OCI-M1 (cell line): ENCODE results near the gene FNIP2.
"Not testable (repeated sequence)": the region's sequence is repeated elsewhere in the genome, so short reads cannot be mapped to it uniquely, and the experiment has no call there.

Experiments used
- DNase-seq: peaks from one replicate; lab custom pipeline; 2025; lab: John Stamatoyannopoulos, UW

FNIP2 gene

DNA sequence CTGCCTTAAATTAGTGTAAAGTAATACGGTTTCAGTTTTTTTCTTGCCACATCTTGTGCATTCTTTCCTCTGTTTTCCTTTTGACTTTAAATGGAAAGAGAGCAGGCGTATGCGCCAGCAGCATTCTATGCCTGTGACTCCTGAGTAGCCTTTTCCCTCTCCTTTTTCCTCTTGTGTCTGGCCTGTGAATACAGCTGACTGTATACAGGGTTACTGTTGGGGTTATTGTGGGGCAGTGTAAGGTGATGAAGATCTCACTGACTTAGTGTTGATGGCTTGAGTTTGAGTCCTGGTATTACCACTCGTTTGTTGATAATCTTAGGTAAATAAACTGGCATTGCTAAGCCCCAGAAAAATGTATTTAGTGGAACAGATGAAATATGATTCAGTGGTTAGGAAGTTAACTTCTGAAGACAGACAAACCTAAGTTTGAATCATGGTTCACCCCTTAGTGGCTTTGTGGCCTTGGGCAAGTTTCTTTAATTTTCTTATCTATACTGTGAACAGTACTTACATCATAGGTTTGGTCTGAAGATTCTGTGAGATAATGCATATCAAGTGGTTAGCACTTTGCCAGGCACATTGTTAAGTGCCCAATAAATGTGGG, 105.1 kb downstream of the FNIP2 start:
- peak; percentile 59 for DNase-seq

DNA sequence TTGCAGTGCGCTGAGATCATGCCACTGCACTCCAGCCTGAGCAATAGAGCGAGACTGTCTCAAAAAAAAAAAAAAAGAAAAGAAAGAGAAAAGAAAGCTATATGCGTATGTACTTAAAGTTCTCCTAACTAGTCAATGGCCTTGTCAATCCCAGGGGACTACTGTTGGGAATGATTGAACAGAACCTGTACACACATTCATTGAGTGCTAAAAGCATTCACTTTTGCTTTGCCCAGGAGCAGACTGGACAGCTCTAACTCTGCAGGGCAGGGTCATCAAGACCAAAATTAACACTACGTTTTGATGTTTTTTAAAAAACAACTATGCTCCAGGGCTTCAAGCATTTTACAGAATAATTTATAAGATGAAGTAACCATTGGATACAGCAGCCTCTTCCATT, 106.2 kb downstream of the FNIP2 start:
- no peak for DNase-seq

DNA sequence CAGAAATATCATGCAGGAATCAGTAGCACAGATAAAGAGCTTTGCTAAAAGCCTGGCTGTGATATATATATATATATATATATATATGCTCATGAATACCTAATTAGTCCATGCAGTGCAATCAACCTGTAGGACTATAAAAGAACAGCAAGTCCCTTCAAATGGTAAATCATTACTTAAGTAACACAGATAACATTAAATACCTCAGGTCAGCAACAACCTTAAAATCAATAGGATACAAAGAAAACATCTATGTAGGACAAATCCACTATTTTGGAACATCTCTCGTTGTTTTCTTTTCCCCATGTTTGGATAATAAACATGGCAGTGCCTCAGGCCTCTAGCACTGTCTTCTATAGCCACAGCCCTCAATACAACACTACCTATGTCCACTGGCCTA, 106.6 kb downstream of the FNIP2 start:
- DNase-seq, result no peak

DNA sequence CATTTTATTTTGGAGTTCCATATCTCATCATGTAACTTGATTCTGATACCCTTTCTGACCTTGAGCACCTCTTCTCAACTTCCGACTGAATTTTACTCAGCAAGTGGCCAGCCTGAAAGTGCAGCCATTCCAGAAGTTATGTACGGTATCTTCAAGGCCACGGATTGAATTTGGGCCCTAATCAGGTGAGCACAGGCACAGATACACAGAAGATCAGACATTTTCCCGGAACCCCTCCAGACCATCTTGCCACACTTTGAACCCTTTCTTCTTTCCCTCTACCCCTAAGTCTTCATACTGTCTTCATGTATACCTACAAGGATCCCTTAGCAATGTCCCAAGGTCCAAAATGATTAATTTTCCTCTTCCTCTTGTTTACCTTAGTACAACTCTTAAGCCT, 108.2 kb downstream of the FNIP2 start:
- no peak for DNase-seq

DNA sequence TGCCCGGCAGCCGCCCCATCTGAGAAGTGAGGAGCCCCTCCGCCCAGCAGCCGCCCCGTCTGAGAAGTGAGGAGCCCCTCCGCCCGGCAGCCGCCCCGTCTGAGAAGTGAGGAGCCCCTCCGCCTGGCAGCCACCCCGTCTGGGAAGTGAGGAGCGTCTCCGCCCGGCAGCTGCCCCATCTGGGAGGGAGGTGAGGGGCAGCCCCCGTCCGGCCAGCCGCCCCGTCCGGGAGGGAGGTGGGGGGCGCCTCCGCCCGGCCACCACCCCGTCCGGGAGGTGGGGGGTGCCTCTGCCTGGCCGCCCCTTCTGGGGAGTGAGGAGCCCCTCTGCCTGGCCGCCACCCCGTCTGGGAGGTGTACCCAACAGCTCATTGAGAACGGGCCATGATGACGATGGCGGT, 113.3 kb downstream of the FNIP2 start:
- DNase-seq, result not testable (repeated sequence)

DNA sequence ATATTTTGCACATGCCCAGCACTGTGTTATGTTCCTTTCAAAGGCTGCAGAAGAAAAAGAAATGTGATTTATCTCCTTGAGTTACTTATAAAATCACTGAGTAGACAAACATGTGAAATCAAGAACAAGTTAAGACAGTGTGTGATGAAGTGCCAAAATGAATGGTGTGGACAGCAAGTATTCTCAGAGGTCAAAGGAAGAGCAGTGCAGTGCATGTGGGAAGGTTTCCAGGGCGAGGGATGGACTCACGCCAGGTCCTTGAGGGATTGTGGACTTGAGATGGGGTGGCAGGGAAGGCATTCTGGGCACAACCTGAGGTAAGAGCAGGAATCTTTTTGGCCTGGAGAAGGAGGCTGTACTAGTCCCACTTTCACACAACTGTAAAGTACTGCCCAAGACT, 115.5 kb downstream of the FNIP2 start:
- no peak for DNase-seq

DNA sequence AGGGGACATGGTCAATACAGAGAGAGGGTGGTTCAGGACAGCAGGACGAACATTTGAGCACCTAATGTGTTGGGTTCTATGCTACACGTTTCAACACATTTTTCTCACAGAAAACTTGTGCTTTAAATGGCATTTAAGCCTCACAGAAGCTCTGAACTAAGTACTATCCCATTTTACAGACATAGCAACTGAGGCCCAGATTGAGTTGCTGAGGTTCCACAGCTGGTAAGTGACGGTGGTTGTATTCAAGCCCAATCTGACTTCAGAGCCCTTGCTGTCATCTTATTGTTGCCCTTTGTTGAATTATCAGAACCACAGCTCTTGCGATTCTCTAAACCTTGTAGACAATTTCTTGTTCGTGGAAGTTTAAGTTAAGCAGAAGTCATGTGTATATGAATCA, 116.7 kb downstream of the FNIP2 start:
- DNase-seq, result no peak

DNA sequence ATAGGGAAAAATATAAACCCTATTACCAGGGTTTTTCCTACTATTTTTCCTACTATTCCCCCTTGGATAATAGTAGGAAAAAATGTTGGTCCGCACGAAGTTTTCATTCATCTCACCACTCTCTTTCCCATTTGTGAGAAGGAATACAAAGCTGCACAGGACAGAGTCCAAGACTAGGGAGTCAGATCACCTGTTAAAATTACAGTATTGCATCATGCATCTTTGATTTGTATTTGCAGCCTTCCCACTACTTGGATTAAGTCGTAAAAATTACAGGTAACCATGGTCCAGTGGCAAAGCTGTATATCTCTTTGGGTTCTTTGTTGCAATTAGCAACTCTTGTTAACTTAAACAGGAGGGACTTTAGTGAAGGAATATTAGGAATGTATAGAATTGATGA, 121.5 kb downstream of the FNIP2 start:
- no peak for DNase-seq

DNA sequence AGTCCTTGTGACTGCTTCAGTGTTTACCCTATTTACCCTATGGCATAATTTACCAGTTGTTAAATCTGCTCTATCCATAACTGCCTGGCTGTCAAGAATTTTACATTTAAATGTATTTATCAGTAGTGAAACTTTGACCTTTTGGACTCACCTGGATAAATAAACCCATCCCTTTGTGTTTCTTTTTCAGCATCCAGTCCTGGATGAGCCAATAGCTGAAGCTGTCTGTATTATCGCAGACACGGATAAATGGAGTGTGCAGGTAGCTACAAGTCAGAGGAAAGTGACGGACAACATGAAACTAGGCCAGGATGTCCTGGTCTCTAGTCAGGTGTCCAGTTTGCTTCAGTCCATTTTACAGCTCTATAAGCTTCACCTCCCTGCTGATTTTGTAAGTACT, 122.4 kb downstream of the FNIP2 start:
- no peak for DNase-seq

DNA sequence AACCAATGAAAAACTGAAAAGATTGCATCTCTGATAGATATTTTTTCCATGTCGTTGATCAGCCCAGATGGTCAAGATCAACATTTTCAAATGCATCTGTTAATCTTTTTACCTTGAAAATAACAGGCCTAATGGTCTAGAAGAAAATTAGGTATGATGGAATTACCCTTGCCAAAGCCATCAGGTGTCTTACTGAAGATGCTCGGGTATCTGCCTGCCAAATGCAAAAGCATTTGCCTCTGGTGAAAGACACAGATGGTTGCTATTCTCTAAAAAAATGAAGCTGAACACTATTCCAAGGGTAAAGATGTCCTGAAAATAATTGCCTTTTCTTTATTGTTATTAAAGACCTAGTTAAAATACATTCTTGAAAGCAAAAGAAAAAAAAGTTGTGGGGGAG, 126.0 kb downstream of the FNIP2 start:
- no peak for DNase-seq

DNA sequence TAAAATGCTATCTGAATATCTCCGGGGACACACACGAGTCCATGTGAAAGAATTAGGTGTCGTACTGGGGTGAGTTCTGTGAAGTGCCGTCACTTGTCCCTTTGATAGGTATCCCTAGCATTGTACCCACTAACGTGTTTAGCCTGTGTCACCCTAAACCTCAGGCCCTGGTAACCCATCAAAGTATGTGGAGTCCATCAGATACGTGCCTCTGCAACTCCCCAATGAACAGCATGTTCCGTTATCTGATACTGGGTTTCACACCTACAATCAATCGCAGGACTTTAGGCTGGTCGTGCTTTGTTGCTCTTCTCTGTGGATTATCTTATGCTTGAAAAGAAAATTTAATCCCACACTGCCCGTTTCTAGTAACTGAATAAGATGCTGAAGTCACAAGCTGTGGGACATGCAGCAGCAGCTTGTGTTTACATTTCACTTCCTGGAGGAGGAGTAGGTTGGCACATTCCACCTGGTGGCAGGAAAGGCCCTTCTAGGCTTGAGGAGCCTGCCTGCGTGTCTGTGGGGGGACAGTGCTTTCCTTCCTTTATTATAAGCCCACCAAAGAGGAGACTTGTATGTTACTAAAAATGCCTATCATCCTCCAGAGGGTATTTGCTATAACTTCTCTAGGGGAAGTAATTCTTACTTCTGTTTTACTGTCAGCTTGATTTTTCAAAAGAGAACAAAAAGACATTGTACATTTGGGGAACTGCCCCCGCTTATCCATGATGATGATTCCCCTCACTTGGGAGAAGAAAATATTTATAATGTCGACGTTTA, 127.2 kb downstream of the FNIP2 start:
- DNase-seq, result no peak

DNA sequence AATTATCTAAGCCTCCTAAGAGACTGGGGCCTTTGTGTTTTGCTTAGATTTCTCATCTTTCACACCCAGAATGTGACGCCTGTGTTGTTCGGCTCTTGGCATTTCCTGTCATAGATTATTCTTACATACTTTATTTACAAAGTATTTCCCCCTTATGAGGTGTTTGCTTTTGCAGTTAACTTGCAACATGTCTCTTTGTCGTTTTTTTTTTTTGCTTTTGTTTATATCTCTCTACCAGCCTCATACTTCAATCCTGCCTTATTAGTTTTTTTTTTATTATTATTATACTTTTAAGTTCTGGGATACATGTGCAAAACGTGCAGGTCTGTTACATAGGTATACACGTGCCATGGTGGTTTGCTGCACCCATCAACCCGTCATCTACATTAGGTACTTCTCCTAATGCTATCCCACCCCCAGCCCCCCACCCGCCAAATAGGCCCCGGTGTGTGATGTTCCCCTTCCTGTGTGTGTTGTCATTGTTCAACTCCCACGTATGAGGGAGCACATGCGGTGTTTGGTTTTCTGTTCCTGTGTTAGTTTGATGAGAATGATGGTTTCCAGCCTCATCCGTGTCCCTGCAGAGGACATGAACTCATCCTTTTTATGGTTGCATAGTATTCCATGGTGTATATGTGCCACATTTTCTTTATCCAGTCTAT, 127.9 kb downstream of the FNIP2 start:
- not testable (repeated sequence) for DNase-seq

DNA sequence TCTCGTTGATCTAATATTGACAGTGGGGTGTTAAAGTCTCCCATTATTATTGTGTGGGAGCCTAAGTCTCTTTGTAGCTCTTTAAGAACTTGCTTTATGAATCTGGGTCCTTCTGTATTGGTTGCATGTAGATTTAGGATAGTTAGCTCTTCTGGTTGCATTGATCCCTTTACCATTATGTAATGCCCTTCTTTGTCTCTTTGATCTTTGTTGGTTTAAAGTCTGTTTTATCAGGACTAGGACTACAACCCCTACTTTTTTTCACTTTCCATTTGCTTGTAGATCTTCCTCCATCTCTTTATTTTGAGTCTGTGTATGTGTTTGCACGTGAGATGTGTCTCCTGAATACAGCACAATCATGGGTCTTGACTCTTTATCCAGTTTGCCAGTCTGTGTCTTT, 131.6 kb downstream of the FNIP2 start:
- not testable (repeated sequence) for DNase-seq

DNA sequence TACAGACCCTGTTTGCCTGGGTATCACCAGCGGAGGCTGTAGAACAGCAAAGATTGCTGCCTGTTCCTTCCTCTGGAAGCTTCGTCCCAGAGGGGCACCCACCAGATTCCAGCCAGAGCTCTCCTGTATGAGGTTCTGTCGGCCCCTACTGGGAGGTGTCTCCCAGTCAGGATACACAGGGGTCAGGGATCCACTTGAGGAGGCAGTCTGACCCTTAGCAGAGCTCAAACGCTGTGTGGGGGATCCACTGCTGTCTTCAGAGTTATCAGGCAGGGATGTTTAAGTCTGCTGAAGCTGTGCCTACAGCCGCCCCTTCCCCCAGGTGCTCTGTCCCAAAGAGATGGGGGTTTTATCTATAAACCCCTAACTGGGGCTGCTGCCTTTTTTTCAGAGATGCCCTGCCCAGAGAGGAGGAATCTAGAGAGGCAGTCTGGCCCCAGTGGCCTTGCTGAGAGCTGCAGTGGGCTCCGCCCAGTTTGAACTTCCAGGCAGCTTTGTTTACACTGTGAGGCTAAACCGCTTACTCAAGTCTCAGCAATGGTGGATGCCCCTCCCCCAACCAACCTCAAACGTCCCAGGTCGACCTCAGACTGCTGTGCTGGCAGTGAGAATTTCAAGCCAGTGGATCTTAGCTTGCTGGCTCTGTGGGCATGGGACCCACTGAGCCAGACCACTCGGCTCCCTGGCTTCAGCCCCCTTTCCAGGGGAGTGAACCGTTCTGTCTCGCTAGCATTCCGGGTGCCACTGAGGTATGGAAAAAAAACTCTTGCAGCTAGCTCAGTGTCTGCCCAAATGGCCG, 133.7 kb downstream of the FNIP2 start:
- DNase-seq, result peak; percentile 77

DNA sequence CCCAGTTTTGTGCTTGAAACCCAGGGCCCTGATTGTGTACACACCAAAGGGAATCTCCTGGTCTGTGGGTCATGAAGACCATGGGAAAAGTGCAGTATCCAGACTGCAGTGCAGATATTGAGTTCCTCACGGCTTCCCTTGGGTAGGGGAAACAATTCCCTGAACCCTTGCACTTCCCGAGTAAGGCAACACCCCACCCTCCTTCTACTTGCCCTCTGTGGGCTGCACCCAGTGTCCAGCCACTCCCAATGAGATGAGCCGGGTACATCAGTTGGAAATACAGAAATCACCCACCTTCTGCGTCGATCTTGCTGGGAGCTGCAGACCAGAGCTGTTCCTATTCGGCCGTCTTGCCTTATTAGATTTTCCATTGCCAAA, 134.2 kb downstream of the FNIP2 start:
- DNase-seq, result no peak

DNA sequence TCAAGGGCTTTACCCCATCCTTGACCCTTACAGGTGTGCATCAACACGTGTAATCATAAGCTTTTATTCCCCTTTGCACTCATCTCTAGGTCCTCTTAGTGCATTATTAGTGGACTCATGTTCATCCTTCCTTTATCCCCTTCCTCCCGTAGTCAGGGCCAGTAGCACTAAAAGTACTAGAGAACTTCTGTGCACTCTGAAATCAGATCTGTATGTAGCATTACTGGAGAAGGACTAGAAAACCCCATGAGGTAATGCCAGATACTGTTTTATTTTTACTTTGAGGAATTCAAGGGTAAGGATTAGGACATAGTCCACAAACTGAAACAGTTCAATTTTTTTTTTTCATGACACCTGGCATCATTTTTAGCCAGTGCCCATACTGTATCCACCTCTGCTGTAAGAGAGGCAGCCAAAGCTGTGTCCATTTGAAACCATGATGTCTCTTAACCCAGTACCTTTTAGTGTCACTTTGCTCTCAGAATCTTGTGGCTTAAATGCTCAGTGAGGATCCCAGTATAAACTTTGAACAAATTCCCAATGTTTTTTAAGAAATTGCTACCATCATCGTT, 134.7 kb downstream of the FNIP2 start:
- no peak for DNase-seq

DNA sequence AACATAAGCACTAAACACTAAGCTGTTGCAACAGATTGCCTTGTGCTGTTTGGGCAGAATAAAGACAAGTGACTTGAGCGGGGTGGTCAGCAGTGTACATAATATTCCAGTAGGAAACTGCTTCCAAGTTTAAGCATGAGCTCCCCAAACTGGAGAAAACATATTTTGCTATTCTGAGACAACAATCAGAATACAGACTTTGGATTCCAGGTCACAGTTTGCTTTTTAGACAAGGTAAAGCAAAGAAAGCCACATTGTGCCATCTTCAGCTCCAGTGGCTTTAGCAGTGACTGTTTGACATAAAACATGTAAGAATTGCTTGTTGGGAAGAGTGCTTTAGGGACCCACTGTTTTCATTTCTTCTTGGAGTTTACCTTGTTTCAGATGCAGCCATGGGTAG, 136.0 kb downstream of the FNIP2 start:
- no peak for DNase-seq

DNA sequence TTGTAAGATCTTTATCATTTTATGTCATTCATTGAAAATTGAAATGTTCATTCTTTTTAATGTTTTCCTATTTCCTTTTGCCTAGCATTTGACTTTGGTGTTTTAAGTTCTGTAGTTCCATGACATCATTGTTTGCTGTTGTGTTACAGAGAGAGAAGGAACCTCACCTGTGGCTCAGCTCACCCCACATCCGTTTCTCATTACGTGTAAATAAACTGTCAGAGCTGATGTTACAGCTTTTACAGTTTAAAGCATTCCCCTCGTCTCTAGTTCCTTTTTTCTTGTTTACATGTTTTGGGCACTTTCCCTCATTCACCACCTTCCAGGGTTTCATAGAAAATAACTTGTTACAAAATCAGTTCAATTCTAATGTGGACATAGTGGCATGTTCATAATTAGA, 137.2 kb downstream of the FNIP2 start:
- no peak for DNase-seq

DNA sequence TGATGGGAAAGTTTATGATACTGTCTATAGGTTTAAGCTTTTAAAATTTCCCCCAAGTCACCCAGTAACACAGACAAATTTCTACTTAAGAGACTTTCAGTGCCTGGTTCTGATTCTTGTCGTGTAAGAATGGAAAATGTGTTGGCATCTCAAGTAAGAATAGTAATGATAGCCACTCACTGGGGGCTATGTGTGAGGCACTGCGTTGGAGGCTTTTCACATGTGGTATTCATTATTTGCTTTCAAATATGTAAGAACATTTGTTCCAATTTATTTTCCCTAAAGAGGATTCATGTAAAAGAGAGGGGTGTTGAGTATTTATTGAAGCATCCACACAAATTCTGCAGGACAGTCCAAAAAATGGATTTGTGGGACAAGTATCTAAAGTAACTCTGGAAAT, 143.6 kb downstream of the FNIP2 start:
- no peak for DNase-seq

DNA sequence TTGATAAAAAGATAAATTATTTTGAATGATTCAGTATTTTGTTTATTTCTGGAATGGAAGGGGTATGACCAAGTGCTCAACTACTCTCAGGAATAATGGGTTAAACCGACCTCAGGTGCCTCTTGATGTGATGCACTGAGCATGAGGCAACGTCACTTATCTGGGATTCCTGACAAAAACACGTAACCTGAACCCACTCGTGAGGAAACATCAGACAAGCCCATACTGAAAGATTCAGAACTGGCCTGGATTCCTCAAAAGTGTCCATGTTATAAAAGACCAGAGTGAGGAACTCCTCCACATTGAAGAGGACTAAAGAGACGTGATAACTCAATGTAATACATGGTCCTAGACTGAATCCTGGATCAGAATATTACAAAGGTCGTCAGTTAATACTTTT, 144.0 kb downstream of the FNIP2 start:
- no peak for DNase-seq

DNA sequence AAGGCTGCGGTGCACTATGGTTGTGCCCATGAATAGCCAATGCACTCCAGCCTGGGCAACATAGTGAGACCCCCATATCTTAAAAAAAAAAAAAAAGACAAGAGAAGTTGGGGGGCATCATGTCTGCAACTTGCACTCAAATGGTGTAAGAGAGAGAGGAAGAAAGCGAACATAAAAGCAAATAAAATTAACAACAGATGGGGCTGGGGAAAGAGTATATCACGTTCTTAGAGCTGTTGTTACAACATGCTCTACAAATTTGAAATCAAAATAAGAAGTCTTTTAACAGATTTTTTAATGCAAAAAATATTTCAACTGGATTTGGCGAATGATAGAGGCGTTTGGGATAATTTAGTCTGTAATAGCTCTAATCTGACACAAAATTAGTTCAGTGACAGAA, 144.9 kb downstream of the FNIP2 start:
- no peak for DNase-seq

DNA sequence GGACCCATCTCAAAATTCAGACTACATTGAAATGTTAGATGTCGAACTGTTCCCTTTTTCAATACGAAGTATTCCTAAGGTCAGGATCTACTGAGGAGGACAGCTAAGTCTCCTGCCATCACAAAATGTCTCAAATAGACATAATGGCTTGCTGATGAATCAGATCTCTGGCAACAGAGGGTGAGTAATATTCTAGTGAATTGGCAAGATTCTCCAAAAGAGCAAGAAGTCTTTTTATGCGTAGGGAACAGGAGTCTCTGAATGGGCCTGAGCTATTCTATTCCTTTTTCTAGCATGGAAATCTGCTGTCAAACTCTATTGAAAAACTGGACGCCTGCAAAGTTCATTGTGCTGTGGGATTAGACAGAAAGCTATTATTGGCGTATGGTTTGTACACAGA, 145.4 kb downstream of the FNIP2 start:
- DNase-seq, result no peak
